IMR-90 (cell line): Measurements from ENCODE around the gene RPTOR. TPM values are rescaled to one million over a fixed set of nuclear protein-coding genes. Genes with fewer than 3 reads are reported as not detected.

ENCODE experiments used
- ATAC-seq: fragments of 200-7000 bp; cut with Tn5 transposase; 2 replicates; pipeline ENCODE4 v1.9.1; 2020; ENCODE audit warnings: low read depth, mild to moderate bottlenecking, moderate library complexity
- BruUV-seq: library from RNA; stranded (reverse); fragments of 400-500 nt; replicated peaks from 2 replicates; lab custom pipeline; 2021; lab: Mats Ljungman, UMichigan
- CTCF ChIA-PET: fragments of 300-600 bp; formaldehyde crosslinking; extraction: SDS; loops from one replicate; lab custom pipeline; 2021; ENCODE audit warnings: antibody characterized with exemption; lab: Yijun Ruan, JAX
- POLR2A ChIA-PET: fragments of 300-600 bp; sonication (Branson Sonifier 250); formaldehyde crosslinking; loops from one replicate; lab custom pipeline; 2022; ENCODE audit warnings: antibody characterized with exemption; ENCODE audit not compliant: unreplicated experiment; lab: Charles Lee
- DNase-seq: peaks from one replicate; pipeline ENCODE4 v3.0.0; 2013
- H2AFZ ChIP-seq: replicated peaks from 2 replicates; pipeline ENCODE3; 2013; ENCODE audit warnings: low read length, mild to moderate bottlenecking; ENCODE audit not compliant: poor library complexity
- H2AK5ac ChIP-seq: 2 replicates; pipeline ENCODE4 v1.6.1; 2013; ENCODE audit warnings: low read depth, low read length, inconsistent platforms
- H2AK9ac ChIP-seq: replicated peaks from 2 replicates; pipeline ENCODE3; 2013; ENCODE audit warnings: mild to moderate bottlenecking, low read depth, low read length, moderate library complexity; ENCODE audit not compliant: poor library complexity
- H2BK120ac ChIP-seq: 2 replicates; pipeline ENCODE4 v1.6.1; 2013; ENCODE audit warnings: low read depth, low read length, inconsistent platforms
- H2BK15ac ChIP-seq: 3 replicates; pipeline ENCODE4 v1.6.1; 2013; ENCODE audit warnings: low read depth, low read length, inconsistent platforms
- H2BK20ac ChIP-seq: 2 replicates; pipeline ENCODE4 v1.6.1; 2013; ENCODE audit warnings: low read depth, mild to moderate bottlenecking, inconsistent platforms, low read length, moderate library complexity
- H2BK5ac ChIP-seq: 2 replicates; pipeline ENCODE4 v1.6.1; 2013; ENCODE audit warnings: mild to moderate bottlenecking, low read depth, low read length, inconsistent platforms; ENCODE audit not compliant: poor library complexity, severe bottlenecking
- H3K14ac ChIP-seq: replicated peaks from 2 replicates; pipeline ENCODE4 v1.6.1; 2013; ENCODE audit warnings: low read depth, low read length, inconsistent platforms
- H3K18ac ChIP-seq: 2 replicates; pipeline ENCODE4 v1.6.1; 2013; ENCODE audit warnings: low read depth, low read length, control low read depth
- H3K23ac ChIP-seq: 2 replicates; pipeline ENCODE4 v1.6.1; 2013; ENCODE audit warnings: low read depth, low read length, inconsistent platforms
- H3K27ac ChIP-seq: 2 replicates; pipeline ENCODE4 v1.5.1; 2013; ENCODE audit warnings: mild to moderate bottlenecking, control low read depth, low read length; ENCODE audit not compliant: insufficient read depth
- H3K27me3 ChIP-seq: 2 replicates; pipeline ENCODE4 v1.6.1; 2013; ENCODE audit warnings: low read length; ENCODE audit not compliant: control insufficient read depth, insufficient read depth
- H3K36me3 ChIP-seq: 2 replicates; pipeline ENCODE4 v1.6.1; 2013; ENCODE audit warnings: low read length, mixed read lengths; ENCODE audit not compliant: control insufficient read depth, insufficient read depth
- H3K4ac ChIP-seq: 2 replicates; pipeline ENCODE4 v1.6.1; 2013; ENCODE audit warnings: low read depth, low read length, inconsistent platforms
- H3K4me1 ChIP-seq: 2 replicates; pipeline ENCODE4 v1.6.1; 2013; ENCODE audit warnings: low read length, mixed read lengths; ENCODE audit not compliant: control insufficient read depth, insufficient read depth
- H3K4me2 ChIP-seq: 2 replicates; pipeline ENCODE4 v1.6.1; 2013; ENCODE audit warnings: low read depth, mild to moderate bottlenecking, control low read depth, low read length, moderate library complexity
- H3K4me3 ChIP-seq: 2 replicates; pipeline ENCODE4 v1.5.1; 2013; ENCODE audit warnings: low read depth, mild to moderate bottlenecking, control low read depth, low read length, moderate library complexity; ENCODE audit not compliant: insufficient read depth
- H3K56ac ChIP-seq: 2 replicates; pipeline ENCODE4 v1.6.1; 2013; ENCODE audit warnings: low read length, inconsistent platforms; ENCODE audit not compliant: insufficient read depth; ENCODE audit errors: extremely low read depth
- H3K79me1 ChIP-seq, 2 experiments: 2 replicates each; pipeline ENCODE4 v1.6.1; 2013; ENCODE audit warnings: low read length in 2 of 2, inconsistent platforms in 1 of 2, low read depth in 1 of 2
- H3K9ac ChIP-seq: 2 replicates; pipeline ENCODE4 v1.6.1; 2013; ENCODE audit warnings: low read depth, low read length, control low read depth
- H3K9me1 ChIP-seq: 2 replicates; pipeline ENCODE4 v1.6.1; 2013; ENCODE audit warnings: low read length, inconsistent platforms; ENCODE audit not compliant: insufficient read depth
- H3K9me3 ChIP-seq: 2 replicates; pipeline ENCODE4 v1.6.1; 2013; ENCODE audit warnings: low read length; ENCODE audit not compliant: control insufficient read depth, insufficient read depth
- H4K20me1 ChIP-seq: 2 replicates; pipeline ENCODE4 v1.6.1; 2013; ENCODE audit warnings: low read length, inconsistent platforms; ENCODE audit not compliant: insufficient read depth
- H4K5ac ChIP-seq: 2 replicates; pipeline ENCODE4 v1.6.1; 2013; ENCODE audit warnings: mild to moderate bottlenecking, low read depth, low read length, control low read depth
- H4K8ac ChIP-seq, 2 experiments: 2 replicates each; pipeline ENCODE4 v1.6.1; 2013; ENCODE audit warnings: low read depth in 2 of 2, low read length in 2 of 2, control low read depth in 1 of 2, inconsistent platforms in 1 of 2
- H4K91ac ChIP-seq: 2 replicates; pipeline ENCODE4 v1.6.1; 2013; ENCODE audit warnings: low read depth, low read length, inconsistent platforms; ENCODE audit not compliant: insufficient read depth
- CTCF ChIP-seq: conservative IDR thresholded peaks from 2 replicates; pipeline ENCODE4 v1.5.1; 2012; ENCODE audit warnings: mild to moderate bottlenecking, low read depth, low read length, improper control_type of control experiment
- ELK1 ChIP-seq: fragments of 150-350 bp; IDR thresholded peaks from 2 replicates; pipeline ENCODE4 v1.6.1; 2016; ENCODE audit warnings: low read depth, mild to moderate bottlenecking, low read length, moderate library complexity, borderline replicate concordance
- FOS ChIP-seq: fragments of 150-350 bp; IDR thresholded peaks from 2 replicates; pipeline ENCODE4 v1.6.1; 2016; ENCODE audit warnings: low read depth, low read length
- MAFK ChIP-seq: IDR thresholded peaks from 2 replicates; pipeline ENCODE4 v1.6.1; 2012; ENCODE audit warnings: low read depth, low read length, improper control_type of control experiment
- MAZ ChIP-seq: IDR thresholded peaks from 2 replicates; pipeline ENCODE4 v1.6.1; 2012; ENCODE audit warnings: low read depth, mild to moderate bottlenecking, low read length, improper control_type of control experiment, moderate library complexity, borderline replicate concordance
- NFE2L2 ChIP-seq: fragments of 150-350 bp; IDR thresholded peaks from 2 replicates; pipeline ENCODE4 v1.6.1; 2016; ENCODE audit warnings: low read depth, mild to moderate bottlenecking, low read length
- POLR2A ChIP-seq: IDR thresholded peaks from 2 replicates; pipeline ENCODE4 v1.6.1; 2012; ENCODE audit warnings: mild to moderate bottlenecking, low read depth, low read length
- RAD21 ChIP-seq: IDR thresholded peaks from 2 replicates; pipeline ENCODE4 v1.6.1; 2012; ENCODE audit warnings: low read length, improper control_type of control experiment
- RCOR1 ChIP-seq: IDR thresholded peaks from 2 replicates; pipeline ENCODE4 v1.6.1; 2012; ENCODE audit warnings: mild to moderate bottlenecking, low read length, improper control_type of control experiment; ENCODE audit not compliant: insufficient replicate concordance
- SMC3 ChIP-seq: fragments of 150-350 bp; IDR thresholded peaks from 2 replicates; pipeline ENCODE4 v1.6.1; 2016; ENCODE audit warnings: low read depth, mild to moderate bottlenecking, antibody characterized with exemption, low read length, moderate library complexity
- USF2 ChIP-seq: fragments of 150-350 bp; IDR thresholded peaks from 2 replicates; pipeline ENCODE4 v1.6.1; 2017; ENCODE audit warnings: mild to moderate bottlenecking, antibody characterized with exemption, low read length, low read depth
- WGBS, 2 experiments: methylation state at CpG; one replicate each; pipeline versions ENCODE4 v1.1.5 to v1.1.7; 2013; ENCODE audit warnings: missing lambda C conversion rate in 2 of 2; ENCODE audit not compliant: insufficient read length in 1 of 2; ENCODE audit errors: extremely low coverage in 2 of 2; 5-methylcytosine and 5-hydroxymethylcytosine counted together
- dilution Hi-C: fragments of 300-500 bp; cut with HindIII; formaldehyde crosslinking; loops from one replicate; pipeline ENCODE4 v1.14.3; 2018; ENCODE audit warnings: low sequenced_read_pairs; ENCODE audit not compliant: unreplicated experiment
- in situ Hi-C: fragments of 300-500 bp; cut with MboI; formaldehyde crosslinking; loops from 3 replicates; pipeline ENCODE4 v1.14.3; 2019; ENCODE audit warnings: low sequenced_read_pairs, inconsistent platforms, mixed read lengths
- intact Hi-C: fragments of 100-400 bp; cut with micrococcal nuclease; formaldehyde crosslinking; loops from 2 replicates; pipeline ENCODE4 v1.10.0; 2022
- polyA plus RNA-seq, 3 experiments: library from polyadenylated mRNA; depleted of rRNA; stranded (reverse); fragments of >200 nt; gene quantifications; 2 replicates each; pipeline ENCODE4 v1.2.3, GENCODE V29; 2012; ENCODE audit warnings: low replicate concordance in 1 of 3
- total RNA-seq: library from RNA; depleted of rRNA; stranded (reverse); fragments of >200 nt; gene quantifications from 2 replicates; pipeline ENCODE4 v1.2.3, GENCODE V29; 2012

RPTOR gene
- total and polyA plus RNA-seq, 2 of the 4 experiments (the other 2 are of a cell fraction): 10.8 to 14.7 TPM

- H2BK15ac ChIP-seq: no peak overlapping the region
- H4K91ac ChIP-seq: no peak overlapping the region
- H2AK9ac ChIP-seq: no peak overlapping the region
- H2BK5ac ChIP-seq: no peak overlapping the region
- peaks cover 31% of the 10 kb centered on the region for H3K9me1 ChIP-seq
- WGBS, 2 experiments: 93% methylated on average over 3 of the region's 3 CpGs; no CpG with 5 or more reads in 1 of the 2 experiments
- no peak overlapping the region for H3K18ac ChIP-seq
- dilution Hi-C loops (no loop called here), in situ Hi-C loops (no loop called here), intact Hi-C loops (no loop called here)
- ChIA-PET POLR2A (no interaction called here), CTCF (no interaction called here)
- no peak overlapping the region for H4K5ac ChIP-seq
- no TSS peak for BruUV-seq
- H3K27me3 ChIP-seq: no peaks in the 10 kb centered on the region
- no peak overlapping the region for H4K8ac ChIP-seq
- no peak overlapping the region for H3K23ac ChIP-seq
- peaks cover 13% of the 10 kb centered on the region for H3K4me1 ChIP-seq
- no peak overlapping the region for H2BK120ac ChIP-seq
- H2BK20ac ChIP-seq: no peak overlapping the region
- no peak for TF ChIP-seq MAZ
- TF ChIP-seq SMC3: no peak
- no peak for TF ChIP-seq NFE2L2
- TF ChIP-seq MAFK: no peak
- TF ChIP-seq RCOR1: no peak
- no peak for TF ChIP-seq USF2
- no peak for TF ChIP-seq RAD21
- TF ChIP-seq FOS: no peak
- TF ChIP-seq ELK1: no peak
- TF ChIP-seq CTCF: no peak
- no peak for TF ChIP-seq POLR2A
- H3K9ac ChIP-seq: no peak overlapping the region
- no peak overlapping the region; the same call in 1 of the 2 replicates for H2AK5ac ChIP-seq
- H3K4me2 ChIP-seq: no peak overlapping the region
- H3K4me3 ChIP-seq: no peak overlapping the region
- H3K36me3 ChIP-seq: no peaks in the 10 kb centered on the region
- H3K27ac ChIP-seq: no peak overlapping the region
- DNase-seq: peak; percentile 22
- H3K56ac ChIP-seq: no peak overlapping the region
- H2AFZ ChIP-seq: no peak overlapping the region
- peaks cover 6% of the 10 kb centered on the region for H3K9me3 ChIP-seq
- H3K14ac ChIP-seq: no peak overlapping the region
- H4K20me1 ChIP-seq: peaks cover 8% of the 10 kb centered on the region; the same call in 1 of the 2 replicates
- peaks cover 58 to 76% of the 10 kb centered on the region in 2 experiments for H3K79me1 ChIP-seq
- no peak; the same call in 1 of the 2 replicates for ATAC-seq
- H3K4ac ChIP-seq: no peak overlapping the region
Observed at GRCh38 chr17:80652756-80653330, 108.2 kb downstream of the RPTOR start.
